Heart right ventricle (tissue), 16 donors: ENCODE results near the gene ATRNL1. TPM values are rescaled to one million over a fixed set of nuclear protein-coding genes. Genes with fewer than 3 reads are reported as not detected.

Experiments
- ATAC-seq, 8 donors: fragments of 200-7000 bp; cut with Tn5 transposase; one replicate each; pipeline ENCODE4 v1.9.1; 2020; ENCODE audit warnings: mild to moderate bottlenecking in 8 of 8, moderate library complexity in 8 of 8, moderate number of reproducible peaks in 1 of 8
- DNase-seq, 2 donors: peaks; one replicate each; pipeline ENCODE4 v3.0.0-alpha.2; 2020
- H3K27ac ChIP-seq, 10 donors: fragments of 200-600 bp; sonication (generic) in 2 of 10; one replicate each; pipeline versions ENCODE4 v1.5.0 to v1.8.0; 2020 to 2022; ENCODE audit warnings: mild to moderate bottlenecking in 3 of 10
- H3K27me3 ChIP-seq, 7 donors: fragments of 200-600 bp; one replicate each; pipeline ENCODE4 v1.8.0; 2021 to 2022; ENCODE audit warnings: mild to moderate bottlenecking in 2 of 7
- H3K36me3 ChIP-seq, 9 donors: fragments of 200-600 bp; sonication (generic) in 1 of 9; one replicate each; pipeline versions ENCODE4 v1.5.0 to v1.8.0; 2020 to 2022; ENCODE audit warnings: mild to moderate bottlenecking in 2 of 9
- H3K4me1 ChIP-seq, 9 donors: fragments of 200-600 bp; sonication (generic) in 1 of 9; one replicate each; pipeline versions ENCODE4 v1.5.0 to v1.8.0; 2020 to 2022; ENCODE audit warnings: mild to moderate bottlenecking in 4 of 9
- H3K4me3 ChIP-seq, 10 donors: fragments of 200-600 bp; sonication (generic) in 2 of 10; one replicate each; pipeline versions ENCODE4 v1.5.0 to v1.8.0; 2020 to 2022; ENCODE audit warnings: mild to moderate bottlenecking in 7 of 10, moderate library complexity in 2 of 10
- H3K9me3 ChIP-seq, 11 donors: fragments of 200-600 bp in 10 of 11; sonication (generic) in 2 of 11; one replicate each; pipeline versions ENCODE4 v1.5.0 to v1.8.0; 2013 to 2022; ENCODE audit warnings: mild to moderate bottlenecking in 2 of 11, control low read depth in 1 of 11, moderate library complexity in 1 of 11
- WGBS, 2 donors: extraction: QIAGEN DNeasy Blood & Tissue Kit; methylation state at CpG; one replicate each; pipeline ENCODE4 v1.1.7; 2013; ENCODE audit warnings: inconsistent platforms in 1 of 2; 5-methylcytosine and 5-hydroxymethylcytosine counted together
- intact Hi-C, 10 donors: fragments of 100-400 bp; cut with DNase I; formaldehyde crosslinking; loops; one replicate each; pipeline versions ENCODE4 v1.11.1 to v1.14.2; 2022
- polyA plus RNA-seq, 2 donors: library from polyadenylated mRNA; stranded (reverse); fragments of 200-250 nt; gene quantifications; one replicate each; pipeline ENCODE4 v1.2.3, GENCODE V29; 2013
- total RNA-seq, 10 donors: library from RNA; stranded (reverse); fragmentation: NEBNext Ultra II Directional in 3 of 10; extraction: Animal tissue kit (Norgen Biotek cat#: 25700) in 3 of 10; gene quantifications; one replicate each; pipeline versions ENCODE4 v1.2.1 to v1.2.4, GENCODE V29; 2021 to 2023
- TF ChIP-seq, protein P1 (sequence below), 9 donors: fragments of 200-600 bp; sonication (generic) in 2 of 9; IDR thresholded peaks; one replicate each; pipeline versions ENCODE4 v1.5.0 to v1.8.0; 2021 to 2022; ENCODE audit warnings: antibody characterized with exemption in 9 of 9, mild to moderate bottlenecking in 5 of 9, moderate library complexity in 1 of 9
- donor health status: Arrhythmogenic right ventricular cardiomyopathy.
- donor health status: ischemic (EF 13 %, LVEDD 7.1; RV severe dilation, severe dysfunction).
- donor health status: healthy with polysubstance abuse.
- donor health status: DM: no; HTN: yes; CAD: no.
- donor health status: DM: no; HTN: no; CAD: no.
- donor health status: ischemic (EF 25% LVEDD 6.9; RV normal size, moderate dysfunction).
- donor health status: ischemic (EF 25% LVEDD 5.7; RV mildly dilated, moderate dysfunction).
- donor health status: healthy.
- donor health status: DM: yes; HTN: yes; CAD: no.
- donor health status: Ischemic cardiomyopathy.
- donor health status: ischemic (EF 35%, LVEDD 5.7; RV mildly dilated, moderate dysfunction).
- donor health status: nonischemic (EF 11% LVEDD 7.7; RV severe dilation, severe dysfunction).
- donor health status: DM: yes; HTN: yes; CAD: no.
- donor health status: PGD.
- donor health status: ischemic (EF 29% LVEDD 5.4; RV normal size, mild dysfunction).
- donor health status: nonischemic (EF 23%, LVEDD 6.1; RV moderate dilation, normal function).

The ATRNL1 gene
- total and polyA plus RNA-seq, 12 donors: 0.06 to 22.4 (median 8.1) TPM; not detected in 1

DNA sequence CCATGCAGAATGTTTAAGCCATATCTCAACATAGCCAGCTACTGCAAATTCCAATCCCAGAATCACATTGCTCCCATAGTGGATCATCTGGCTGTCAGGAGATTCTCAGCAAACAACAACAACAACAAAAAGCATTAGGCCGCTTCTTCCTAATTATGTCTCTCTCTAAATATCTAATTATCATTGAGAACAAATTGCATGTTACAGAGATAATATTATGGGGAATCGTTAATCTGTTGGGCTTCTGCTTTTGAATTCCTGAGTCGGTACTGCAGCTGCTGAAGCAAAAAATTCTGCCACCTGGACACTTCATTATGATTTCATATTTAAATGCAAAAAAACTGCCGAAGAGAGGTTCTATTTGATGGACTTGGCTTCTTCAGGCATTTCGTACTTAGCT, 791.2 kb downstream of the ATRNL1 start:
- TF ChIP-seq, protein P1, sequence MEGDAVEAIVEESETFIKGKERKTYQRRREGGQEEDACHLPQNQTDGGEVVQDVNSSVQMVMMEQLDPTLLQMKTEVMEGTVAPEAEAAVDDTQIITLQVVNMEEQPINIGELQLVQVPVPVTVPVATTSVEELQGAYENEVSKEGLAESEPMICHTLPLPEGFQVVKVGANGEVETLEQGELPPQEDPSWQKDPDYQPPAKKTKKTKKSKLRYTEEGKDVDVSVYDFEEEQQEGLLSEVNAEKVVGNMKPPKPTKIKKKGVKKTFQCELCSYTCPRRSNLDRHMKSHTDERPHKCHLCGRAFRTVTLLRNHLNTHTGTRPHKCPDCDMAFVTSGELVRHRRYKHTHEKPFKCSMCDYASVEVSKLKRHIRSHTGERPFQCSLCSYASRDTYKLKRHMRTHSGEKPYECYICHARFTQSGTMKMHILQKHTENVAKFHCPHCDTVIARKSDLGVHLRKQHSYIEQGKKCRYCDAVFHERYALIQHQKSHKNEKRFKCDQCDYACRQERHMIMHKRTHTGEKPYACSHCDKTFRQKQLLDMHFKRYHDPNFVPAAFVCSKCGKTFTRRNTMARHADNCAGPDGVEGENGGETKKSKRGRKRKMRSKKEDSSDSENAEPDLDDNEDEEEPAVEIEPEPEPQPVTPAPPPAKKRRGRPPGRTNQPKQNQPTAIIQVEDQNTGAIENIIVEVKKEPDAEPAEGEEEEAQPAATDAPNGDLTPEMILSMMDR (IDR thresholded peaks at IDR 0.05): no peak
- WGBS, 2 donors: 85 to 91% methylated on average over 5 of the region's 5 CpGs
- Histone ChIP-seq H3K9me3 (no peaks in the 10 kb centered on the region), H3K36me3 (no peaks in the 10 kb centered on the region), H3K27ac (no peak overlapping the region), H3K4me1 (no peaks in the 10 kb centered on the region), H3K27me3 (no peaks in the 10 kb centered on the region), H3K4me3 (no peak overlapping the region)
- ATAC-seq: no peak
- DNase-seq: no peak
- intact Hi-C loops: no loop called here

DNA sequence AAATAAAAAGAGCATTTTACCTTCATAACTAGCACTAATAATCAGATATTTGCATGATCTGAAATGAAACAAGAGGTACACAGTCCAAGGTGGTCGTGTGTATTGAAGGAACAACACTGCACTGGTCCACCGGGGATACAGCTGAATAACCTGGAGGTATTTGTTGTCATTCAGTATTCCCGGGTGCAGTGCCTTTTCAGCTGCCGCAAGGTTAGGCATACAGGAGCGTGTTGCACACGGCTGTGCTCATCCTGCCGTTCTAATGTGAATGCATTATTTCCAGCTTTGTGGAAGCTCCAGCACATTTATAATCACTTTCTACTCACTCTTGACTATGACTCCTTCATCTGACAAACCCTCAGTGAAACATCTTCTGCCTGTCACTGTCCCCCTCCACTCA, 802.0 kb downstream of the ATRNL1 start:
- Histone ChIP-seq H3K9me3 (no peaks in the 10 kb centered on the region), H3K27me3 (no peaks in the 10 kb centered on the region), H3K4me1 (no peaks in the 10 kb centered on the region), H3K27ac (no peak overlapping the region), H3K36me3 (no peaks in the 10 kb centered on the region), H3K4me3 (no peak overlapping the region)
- 83 to 91% methylated on average over 7 of the region's 7 CpGs for WGBS, 2 donors
- TF ChIP-seq, protein P1 (IDR thresholded peaks at IDR 0.05): no peak
- intact Hi-C loops: no loop called here
- DNase-seq (no peak), ATAC-seq (no peak)

DNA sequence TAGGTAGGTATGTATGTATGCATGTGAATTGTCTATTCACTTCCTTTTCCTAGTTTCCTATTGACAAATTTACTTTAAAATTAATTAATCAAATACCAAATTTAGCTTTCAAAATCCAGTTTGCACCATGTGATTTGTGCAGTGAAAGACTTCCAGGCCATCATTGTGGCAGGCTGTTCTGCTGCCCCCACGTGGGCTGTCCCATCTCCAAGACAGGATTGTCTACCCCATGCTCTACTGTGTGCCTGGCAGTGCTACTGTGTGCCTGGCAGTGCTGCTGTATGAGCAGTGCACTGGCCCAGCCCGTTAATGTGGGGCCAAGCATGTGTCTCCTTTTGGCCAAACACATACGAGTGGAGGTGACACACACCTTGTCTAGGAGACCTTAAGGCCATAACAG, 805.1 kb downstream of the ATRNL1 start:
- WGBS, 2 donors: 68 to 80% methylated on average over 3 of the region's 3 CpGs
- intact Hi-C loops: loop anchor here in 1 of 10 donors (2.0 kb wide), 1 partner anchor 19 kb away; no protein-coding TSS in a partner anchor
- Histone ChIP-seq H3K27ac (no peak overlapping the region), H3K4me3 (no peak overlapping the region), H3K4me1 (no peaks in the 10 kb centered on the region), H3K27me3 (no peaks in the 10 kb centered on the region), H3K9me3 (no peaks in the 10 kb centered on the region), H3K36me3 (no peaks in the 10 kb centered on the region)
- ATAC-seq (no peak), DNase-seq (no peak)
- TF ChIP-seq, protein P1 (IDR thresholded peaks at IDR 0.05): no peak

DNA sequence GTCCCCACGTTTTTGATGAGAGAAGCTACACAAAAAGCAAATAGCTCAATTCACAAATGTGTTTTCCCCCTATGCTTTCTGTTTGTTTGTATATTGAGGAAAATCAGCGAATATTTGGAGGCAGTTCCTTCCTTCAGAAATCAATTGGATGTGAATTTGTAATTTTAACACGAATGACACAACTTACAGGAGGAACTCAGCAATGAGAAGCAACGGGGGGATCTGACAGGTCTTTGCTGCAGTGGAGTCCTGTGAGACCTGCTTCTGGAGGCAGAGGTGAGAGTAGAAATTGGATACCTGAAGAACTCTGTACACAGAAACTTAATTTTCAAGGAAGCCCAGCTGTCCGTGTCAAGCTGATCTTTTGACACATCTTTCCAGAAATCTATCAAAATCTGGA, 809.4 kb downstream of the ATRNL1 start:
- no peaks in the 10 kb centered on the region for H3K36me3 ChIP-seq
- no peak for DNase-seq
- no peak for ATAC-seq
- H3K27ac ChIP-seq: no peak overlapping the region
- no peaks in the 10 kb centered on the region for H3K9me3 ChIP-seq
- TF ChIP-seq, protein P1 (IDR thresholded peaks at IDR 0.05): no peak
- no peaks in the 10 kb centered on the region for H3K4me1 ChIP-seq
- no peaks in the 10 kb centered on the region for H3K27me3 ChIP-seq
- WGBS, 2 donors: 71 to 78% methylated on average over 5 of the region's 5 CpGs
- H3K4me3 ChIP-seq: no peak overlapping the region
- intact Hi-C loops: no loop called here
